ENCODE measurements around the gene MOGAT1.
A peak's percentile ranks its signal among the peaks of the same experiment; 100 is the strongest.

MOGAT1 gene

GRCh38 chr2:222671259-222672067 is at the start of gene MOGAT1:
TSS of gene MOGAT1 (plus strand) at chr2:222671658. CDS start at chr2:222671786, 128 bp downstream.
- DNase-seq: peak; percentile 47

GRCh38 chr2:222621893-222622292 is 49.6 kb upstream of the MOGAT1 start:
- no peak for DNase-seq

GRCh38 chr2:222622910-222623309 is 48.5 kb upstream of the MOGAT1 start:
- DNase-seq: no peak

- DNase-seq: no peak
Measured at GRCh38 chr2:222623756-222624309, 47.6 kb upstream of the MOGAT1 start.

- DNase-seq: no peak
Measured at GRCh38 chr2:222627764-222628163, 43.7 kb upstream of the MOGAT1 start.

GRCh38 chr2:222635295-222635694 is 36.2 kb upstream of the MOGAT1 start:
- no peak for DNase-seq

GRCh38 chr2:222637067-222637466 is 34.4 kb upstream of the MOGAT1 start:
- no peak for DNase-seq

GRCh38 chr2:222641336-222641735 is 30.1 kb upstream of the MOGAT1 start:
- no peak for DNase-seq

GRCh38 chr2:222643134-222643533 is 28.3 kb upstream of the MOGAT1 start:
- no peak for DNase-seq

GRCh38 chr2:222646008-222646407 is 25.4 kb upstream of the MOGAT1 start:
- no peak for DNase-seq

- DNase-seq: no peak
Measured at GRCh38 chr2:222649801-222650200, 21.7 kb upstream of the MOGAT1 start.

GRCh38 chr2:222651718-222652418 is 19.6 kb upstream of the MOGAT1 start:
- DNase-seq: no peak

- DNase-seq: no peak
Measured at GRCh38 chr2:222652491-222653255, 18.8 kb upstream of the MOGAT1 start.

GRCh38 chr2:222653280-222653679 is 18.2 kb upstream of the MOGAT1 start:
- DNase-seq: no peak

- DNase-seq: peak; percentile 95
Measured at GRCh38 chr2:222655787-222656525, 15.5 kb upstream of the MOGAT1 start, which contains the start of gene FARSB. TSS of gene FARSB (minus strand) at chr2:222656092. CDS start at chr2:222656073, 19 bp downstream.

GRCh38 chr2:222656526-222657446 is 14.7 kb upstream of the MOGAT1 start:
- DNase-seq: no peak

GRCh38 chr2:222663479-222663878 is 8.0 kb upstream of the MOGAT1 start:
- no peak for DNase-seq

- DNase-seq: no peak
Measured at GRCh38 chr2:222668494-222669154, 2.8 kb upstream of the MOGAT1 start.

- no peak for DNase-seq
Measured at GRCh38 chr2:222669353-222669752, 2.1 kb upstream of the MOGAT1 start.

All from right forelimb (tissue), 1 donor.